DMS53 treated with DMSO at 0.1 percent for 48 hours (cell line): ENCODE results near the gene TIMMDC1.
"Not testable (repeated sequence)": the region's sequence is repeated elsewhere in the genome, so short reads cannot be mapped to it uniquely, and the experiment has no call there.

ENCODE experiments used
- DNase-seq: peaks from one replicate; lab custom pipeline; 2025; ENCODE audit not compliant: unreplicated experiment; lab: John Stamatoyannopoulos, UW

Gene TIMMDC1

GRCh38 chr3:119508172-119508845 lies 10.0 kb downstream of the TIMMDC1 start:
- DNase-seq, result no peak

- DNase-seq, result no peak
Observed at GRCh38 chr3:119510690-119511089, 12.3 kb downstream of the TIMMDC1 start.

- DNase-seq, result no peak
Observed at GRCh38 chr3:119514637-119515036, 16.3 kb downstream of the TIMMDC1 start.

GRCh38 chr3:119517112-119517511 lies 18.8 kb downstream of the TIMMDC1 start:
- no peak for DNase-seq

- DNase-seq, result no peak
Observed at GRCh38 chr3:119518026-119518425, 19.7 kb downstream of the TIMMDC1 start.

- no peak for DNase-seq
Observed at GRCh38 chr3:119524931-119525662, 26.8 kb downstream of the TIMMDC1 start.

- DNase-seq, result no peak
Observed at GRCh38 chr3:119527714-119528113, 29.4 kb downstream of the TIMMDC1 start.

GRCh38 chr3:119529883-119530282 lies 31.5 kb downstream of the TIMMDC1 start:
- no peak for DNase-seq

GRCh38 chr3:119530456-119530855 lies 32.1 kb downstream of the TIMMDC1 start:
- no peak for DNase-seq

- no peak for DNase-seq
Observed at GRCh38 chr3:119531151-119531550, 32.8 kb downstream of the TIMMDC1 start.

- no peak for DNase-seq
Observed at GRCh38 chr3:119534296-119534695, 35.9 kb downstream of the TIMMDC1 start.

- no peak for DNase-seq
Observed at GRCh38 chr3:119536757-119537156, 38.4 kb downstream of the TIMMDC1 start.

GRCh38 chr3:119538772-119539171 lies 40.4 kb downstream of the TIMMDC1 start:
- DNase-seq, result no peak

GRCh38 chr3:119541547-119541946 lies 43.2 kb downstream of the TIMMDC1 start:
- DNase-seq, result no peak

- no peak for DNase-seq
Observed at GRCh38 chr3:119542168-119542767, 43.9 kb downstream of the TIMMDC1 start.

- no peak for DNase-seq
Observed at GRCh38 chr3:119543147-119543546, 44.8 kb downstream of the TIMMDC1 start.

- no peak for DNase-seq
Observed at GRCh38 chr3:119547227-119547626, 48.9 kb downstream of the TIMMDC1 start.

GRCh38 chr3:119548341-119548740 lies 50.0 kb downstream of the TIMMDC1 start:
- no peak for DNase-seq

GRCh38 chr3:119550192-119550910 lies 52.0 kb downstream of the TIMMDC1 start:
- no peak for DNase-seq

GRCh38 chr3:119551598-119551997 lies 53.3 kb downstream of the TIMMDC1 start:
- no peak for DNase-seq

- not testable (repeated sequence) for DNase-seq
Observed at GRCh38 chr3:119552928-119553327, 54.6 kb downstream of the TIMMDC1 start.
